OCI-LY7 (cell line): ENCODE data around the gene HAVCR1. TPM values are rescaled to one million over a fixed set of nuclear protein-coding genes. Genes with fewer than 3 reads are reported as not detected.
A peak's percentile ranks its signal among the peaks of the same experiment; 100 is the strongest.

ENCODE experiments used
- BruUV-seq: library from RNA; stranded (reverse); fragments of 400-500 nt; replicated peaks from 2 replicates; lab custom pipeline; 2021; lab: Mats Ljungman, UMichigan
- CTCF ChIA-PET: fragments of 300-600 bp; sonication (Branson Sonifier 250); formaldehyde crosslinking; loops from one replicate; lab custom pipeline; 2022; ENCODE audit warnings: antibody characterized with exemption; ENCODE audit not compliant: unreplicated experiment; lab: Charles Lee
- POLR2A ChIA-PET: fragments of 300-600 bp; sonication (Branson Sonifier 250); formaldehyde crosslinking; loops from one replicate; lab custom pipeline; 2022; ENCODE audit warnings: antibody characterized with exemption; lab: Charles Lee
- DNase-seq: peaks from one replicate; pipeline ENCODE4 v3.0.0-alpha.2; 2015; ENCODE audit warnings: low spot score
- H2AFZ ChIP-seq: fragments of 200-600 bp; sonication (generic), shearing (Covaris generic); 2 replicates; pipeline ENCODE4 v1.6.1; 2014; ENCODE audit warnings: mild to moderate bottlenecking, antibody characterized with exemption, low read length, moderate library complexity
- H3K27ac ChIP-seq: fragments of 200-600 bp; sonication (generic); 2 replicates; pipeline ENCODE4 v1.5.1; 2014; ENCODE audit warnings: mixed run types, low read depth, mild to moderate bottlenecking, moderate library complexity, low read length, inconsistent platforms; ENCODE audit not compliant: poor library complexity, severe bottlenecking
- H3K36me3 ChIP-seq: fragments of 200-600 bp; sonication (generic); 2 replicates; pipeline ENCODE4 v1.6.1; 2014; ENCODE audit warnings: mild to moderate bottlenecking, antibody characterized with exemption, low read length, moderate library complexity, mixed read lengths; ENCODE audit not compliant: insufficient read depth
- H3K4me1 ChIP-seq: fragments of 200-600 bp; sonication (generic); 2 replicates; pipeline ENCODE4 v1.5.1; 2014; ENCODE audit warnings: mild to moderate bottlenecking, low read length; ENCODE audit not compliant: insufficient read depth, poor library complexity, severe bottlenecking
- H3K4me2 ChIP-seq: fragments of 200-600 bp; sonication (generic); 2 replicates; pipeline ENCODE4 v1.6.1; 2014; ENCODE audit warnings: mild to moderate bottlenecking, low read length
- H3K4me3 ChIP-seq: fragments of 200-600 bp; sonication (generic); 2 replicates; pipeline ENCODE4 v1.5.1; 2014; ENCODE audit warnings: mild to moderate bottlenecking, low read depth, low read length; ENCODE audit not compliant: poor library complexity, severe bottlenecking
- H3K79me2 ChIP-seq: fragments of 200-600 bp; sonication (generic); 2 replicates; pipeline ENCODE4 v1.6.1; 2016; ENCODE audit warnings: low read depth, mild to moderate bottlenecking, low read length, moderate library complexity, mixed read lengths; ENCODE audit not compliant: insufficient read depth
- H3K9me2 ChIP-seq: fragments of 200-600 bp; sonication (generic); 2 replicates; pipeline ENCODE4 v1.6.1; 2016; ENCODE audit warnings: mild to moderate bottlenecking, low read length, mixed read lengths; ENCODE audit not compliant: insufficient read depth
- H3K9me3 ChIP-seq: fragments of 200-600 bp; sonication (generic); 2 replicates; pipeline ENCODE4 v1.6.1; 2014; ENCODE audit warnings: mild to moderate bottlenecking, mixed run types, low read length, mixed read lengths
- H4K20me1 ChIP-seq: fragments of 200-600 bp; sonication (generic); 2 replicates; pipeline ENCODE4 v1.6.1; 2014; ENCODE audit warnings: mild to moderate bottlenecking, antibody characterized with exemption, low read length, moderate library complexity, mixed read lengths; ENCODE audit not compliant: insufficient read depth
- EZH2phosphoT487 ChIP-seq: fragments of 200-600 bp; sonication (generic); IDR thresholded peaks from 2 replicates; pipeline ENCODE4 v1.6.1; 2018; ENCODE audit warnings: low read depth, borderline replicate concordance, mild to moderate bottlenecking, mixed run types, antibody characterized with exemption, low read length, moderate library complexity, mixed read lengths
- intact Hi-C: fragments of 100-400 bp; cut with micrococcal nuclease; formaldehyde crosslinking; loops from one replicate; pipeline ENCODE4 v1.10.0; 2022; ENCODE audit not compliant: unreplicated experiment
- total RNA-seq, 2 experiments: library from RNA; depleted of rRNA in 1 of 2; stranded (reverse); fragments of >200 nt in 1 of 2; shearing (Covaris generic) in 1 of 2; gene quantifications; 2 replicates each; pipeline ENCODE4 v1.2.3, GENCODE V29; 2014 to 2022
- TF ChIP-seq, protein P1 (sequence below): fragments of 200-600 bp; sonication (generic); conservative IDR thresholded peaks from 2 replicates; pipeline ENCODE4 v1.5.1; 2014; ENCODE audit warnings: mild to moderate bottlenecking, antibody characterized with exemption, low read length, moderate library complexity, mixed read lengths

HAVCR1 gene
- total RNA-seq, 2 experiments from 2014 or later, result not detected

DNA sequence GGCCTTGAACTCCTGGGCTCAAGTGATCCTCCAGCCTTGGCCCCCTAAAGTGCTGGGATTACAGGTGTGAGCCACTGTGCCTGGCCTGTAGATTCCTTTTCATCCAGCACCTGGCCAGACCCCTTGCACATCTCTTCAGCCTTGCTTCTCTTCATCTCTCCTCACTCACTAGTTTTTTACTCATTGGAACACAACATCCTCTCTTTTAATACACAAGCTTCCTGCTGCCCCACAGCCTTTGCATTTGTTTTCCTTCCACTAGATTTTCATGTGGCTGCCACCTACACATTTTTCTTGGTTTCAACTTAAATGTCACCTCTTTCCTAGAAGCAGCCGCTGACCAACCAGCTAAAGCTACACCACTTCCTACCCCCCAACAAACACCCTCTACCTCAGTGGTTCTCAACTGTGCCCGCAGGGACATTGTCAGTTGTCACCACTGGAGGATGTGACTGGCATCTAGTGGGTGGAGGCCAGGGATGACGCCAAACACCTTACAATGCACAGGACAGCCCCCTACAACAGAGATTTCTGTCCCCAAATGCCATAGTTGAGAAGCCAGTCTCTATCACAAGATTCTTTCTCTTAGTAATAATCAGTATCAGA lies 33.7 kb downstream of the HAVCR1 start:
- peaks cover 53% of the 10 kb centered on the region for H3K4me1 ChIP-seq
- CTCF ChIA-PET, result interaction anchor here (0.8 kb wide), 1 partner anchor 132 kb away, joined by 3 read pairs; no protein-coding TSS in a partner anchor
- POLR2A ChIA-PET, result interaction anchor here (0.7 to 3.0 kb wide), 9 partner anchors 26 to 295 kb away, joined by 3 to 10 read pairs (median 4); no protein-coding TSS in a partner anchor
- peak; percentile 45 for DNase-seq
- TF ChIP-seq, protein P1, sequence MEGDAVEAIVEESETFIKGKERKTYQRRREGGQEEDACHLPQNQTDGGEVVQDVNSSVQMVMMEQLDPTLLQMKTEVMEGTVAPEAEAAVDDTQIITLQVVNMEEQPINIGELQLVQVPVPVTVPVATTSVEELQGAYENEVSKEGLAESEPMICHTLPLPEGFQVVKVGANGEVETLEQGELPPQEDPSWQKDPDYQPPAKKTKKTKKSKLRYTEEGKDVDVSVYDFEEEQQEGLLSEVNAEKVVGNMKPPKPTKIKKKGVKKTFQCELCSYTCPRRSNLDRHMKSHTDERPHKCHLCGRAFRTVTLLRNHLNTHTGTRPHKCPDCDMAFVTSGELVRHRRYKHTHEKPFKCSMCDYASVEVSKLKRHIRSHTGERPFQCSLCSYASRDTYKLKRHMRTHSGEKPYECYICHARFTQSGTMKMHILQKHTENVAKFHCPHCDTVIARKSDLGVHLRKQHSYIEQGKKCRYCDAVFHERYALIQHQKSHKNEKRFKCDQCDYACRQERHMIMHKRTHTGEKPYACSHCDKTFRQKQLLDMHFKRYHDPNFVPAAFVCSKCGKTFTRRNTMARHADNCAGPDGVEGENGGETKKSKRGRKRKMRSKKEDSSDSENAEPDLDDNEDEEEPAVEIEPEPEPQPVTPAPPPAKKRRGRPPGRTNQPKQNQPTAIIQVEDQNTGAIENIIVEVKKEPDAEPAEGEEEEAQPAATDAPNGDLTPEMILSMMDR, result peak; percentile 51; the same call in 1 of the 2 replicates
- no peak for TF ChIP-seq EZH2phosphoT487
- no peaks in the 10 kb centered on the region for H3K9me2 ChIP-seq
- H4K20me1 ChIP-seq, result no peaks in the 10 kb centered on the region
- intact Hi-C loops, result loop anchor here (2.0 to 10.0 kb wide), 3 partner anchors 44 to 350 kb away; no protein-coding TSS in a partner anchor
- no peaks in the 10 kb centered on the region for H3K36me3 ChIP-seq
- peak overlapping the region; percentile 87 for H2AFZ ChIP-seq
- BruUV-seq, result no TSS peak
- H3K79me2 ChIP-seq, result no peaks in the 10 kb centered on the region
- peak overlapping the region; percentile 39 for H3K27ac ChIP-seq
- peak overlapping the region; percentile 28 for H3K4me2 ChIP-seq
- H3K9me3 ChIP-seq, result no peaks in the 10 kb centered on the region
- no peak overlapping the region for H3K4me3 ChIP-seq

DNA sequence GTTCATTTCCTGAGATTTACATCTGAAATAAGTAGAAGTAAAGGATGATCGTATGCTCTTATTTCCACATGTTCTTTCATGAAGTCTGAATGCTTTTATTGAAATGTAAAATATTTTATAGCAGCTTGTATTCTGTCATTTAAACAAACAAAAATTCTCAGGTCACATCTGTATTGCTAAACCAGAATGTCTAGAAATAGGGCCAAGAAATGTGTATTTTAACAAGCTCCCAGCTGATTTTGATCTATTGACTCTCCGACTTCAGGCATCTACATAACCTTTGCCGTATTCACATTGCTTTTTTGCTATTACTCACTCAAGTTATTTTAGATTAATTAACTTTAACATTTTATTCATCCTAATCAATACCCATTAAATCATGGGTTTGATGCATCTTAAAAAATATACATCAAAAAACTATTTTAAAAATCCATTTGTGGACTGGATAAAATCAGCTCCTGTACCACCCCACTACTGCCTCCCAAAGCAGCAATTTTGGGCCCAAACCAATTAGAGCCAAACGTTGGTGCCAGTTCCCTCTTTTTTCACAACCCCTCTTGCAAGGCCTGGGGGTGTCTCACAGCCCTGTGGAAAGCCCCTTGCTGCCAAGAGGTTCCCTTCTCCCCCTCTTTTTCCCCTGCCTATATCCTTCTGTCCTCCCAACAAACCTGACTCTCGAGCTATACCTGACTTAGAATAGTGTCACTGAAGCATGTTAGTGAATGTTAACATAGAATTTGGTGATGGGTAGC lies 34.5 kb downstream of the HAVCR1 start:
- Histone ChIP-seq H2AFZ (peak overlapping the region; percentile 87; the same call in 1 of the 2 replicates), H3K9me2 (no peaks in the 10 kb centered on the region), H3K79me2 (no peaks in the 10 kb centered on the region), H4K20me1 (no peaks in the 10 kb centered on the region), H3K36me3 (peaks cover 1% of the 10 kb centered on the region; the same call in 1 of the 2 replicates), H3K9me3 (peaks cover 2% of the 10 kb centered on the region; the same call in 1 of the 2 replicates), H3K4me2 (peak overlapping the region; percentile 28; the same call in 1 of the 2 replicates), H3K27ac (peak overlapping the region; percentile 39), H3K4me3 (no peak overlapping the region), H3K4me1 (peaks cover 45% of the 10 kb centered on the region)
- intact Hi-C loops, result loop anchor here (2.0 to 10.0 kb wide), 2 partner anchors 44 to 350 kb away; no protein-coding TSS in a partner anchor
- no peak for DNase-seq
- ChIA-PET CTCF (no interaction called here), POLR2A (interaction anchor here (0.6 to 3.0 kb wide), 7 partner anchors 25 to 90 kb away, joined by 3 to 10 read pairs (median 4); no protein-coding TSS in a partner anchor)
- BruUV-seq, result no TSS peak
- TF ChIP-seq, protein P1, result no peak
- TF ChIP-seq EZH2phosphoT487, result no peak
